Ramos (cell line): ENCODE data around the gene APOL1.
"Not testable (repeated sequence)": the region's sequence is repeated elsewhere in the genome, so short reads cannot be mapped to it uniquely, and the experiment has no call there.

Source experiments
- in situ Hi-C: fragments of 300-500 bp; cut with MboI; formaldehyde crosslinking; loops from one replicate; pipeline ENCODE4 v1.14.3; 2022; ENCODE audit warnings: low sequenced_read_pairs; ENCODE audit not compliant: unreplicated experiment

APOL1 gene

GRCh38 chr22:36252754-36253522 lies at the start of gene APOL1:
Gene APOL1 (plus strand): TSS chr22:36253133. CDS start chr22:36254956, 1,823 bp downstream.
- in situ Hi-C loops: no loop called here

GRCh38 chr22:36203441-36203840 lies 49.5 kb upstream of the APOL1 start:
- in situ Hi-C loops: not testable (repeated sequence)

- in situ Hi-C loops: no loop called here
Measured at GRCh38 chr22:36204001-36204631, 48.8 kb upstream of the APOL1 start.

GRCh38 chr22:36204632-36205015 lies 48.3 kb upstream of the APOL1 start:
- in situ Hi-C loops: no loop called here

- in situ Hi-C loops: not testable (repeated sequence)
Measured at GRCh38 chr22:36205573-36205972, 47.4 kb upstream of the APOL1 start.

GRCh38 chr22:36206255-36206654 lies 46.7 kb upstream of the APOL1 start:
- in situ Hi-C loops: no loop called here

- in situ Hi-C loops: no loop called here
Measured at GRCh38 chr22:36208162-36208765, 44.7 kb upstream of the APOL1 start.

GRCh38 chr22:36208914-36209313 lies 44.0 kb upstream of the APOL1 start:
- in situ Hi-C loops: no loop called here

GRCh38 chr22:36209488-36209908 lies 43.4 kb upstream of the APOL1 start:
- in situ Hi-C loops: not testable (repeated sequence)

GRCh38 chr22:36210224-36210623 lies 42.7 kb upstream of the APOL1 start:
- in situ Hi-C loops: no loop called here

GRCh38 chr22:36211237-36211861 lies 41.6 kb upstream of the APOL1 start:
- in situ Hi-C loops: no loop called here

- in situ Hi-C loops: no loop called here
Measured at GRCh38 chr22:36212901-36213300, 40.0 kb upstream of the APOL1 start.

GRCh38 chr22:36213586-36213985 lies 39.3 kb upstream of the APOL1 start:
- in situ Hi-C loops: no loop called here

GRCh38 chr22:36215981-36216380 lies 37.0 kb upstream of the APOL1 start:
- in situ Hi-C loops: no loop called here

- in situ Hi-C loops: no loop called here
Measured at GRCh38 chr22:36218648-36219193, 34.2 kb upstream of the APOL1 start.

- in situ Hi-C loops: no loop called here
Measured at GRCh38 chr22:36220451-36220921, 32.4 kb upstream of the APOL1 start.

- in situ Hi-C loops: no loop called here
Measured at GRCh38 chr22:36221799-36222751, 30.9 kb upstream of the APOL1 start.

- in situ Hi-C loops: no loop called here
Measured at GRCh38 chr22:36222887-36223450, 30.0 kb upstream of the APOL1 start.

GRCh38 chr22:36223504-36223903 lies 29.4 kb upstream of the APOL1 start:
- in situ Hi-C loops: no loop called here
